ENCODE data around the gene DLK2.
"Not testable (repeated sequence)": the region's sequence is repeated elsewhere in the genome, so short reads cannot be mapped to it uniquely, and the experiment has no call there.

DNA sequence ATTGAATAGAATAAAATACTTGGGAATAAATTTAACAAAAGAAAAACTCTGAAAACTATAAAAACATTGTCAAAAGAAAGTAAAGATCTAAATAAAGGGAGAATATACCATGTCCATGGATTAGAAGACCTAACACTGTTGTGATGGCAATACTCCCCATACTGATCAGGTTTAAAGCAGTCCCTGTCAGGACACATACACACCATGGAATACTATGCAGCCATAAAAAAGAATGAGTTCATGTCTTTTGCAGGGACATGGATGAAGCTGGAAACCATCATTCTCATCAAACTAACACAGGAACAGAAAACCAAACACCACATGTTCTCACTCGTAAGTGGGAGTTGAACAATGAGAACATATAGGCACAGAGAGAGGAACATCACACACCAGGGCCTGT lies 44.6 kb downstream of the DLK2 start:
- TF ChIP-seq, protein P1, sequence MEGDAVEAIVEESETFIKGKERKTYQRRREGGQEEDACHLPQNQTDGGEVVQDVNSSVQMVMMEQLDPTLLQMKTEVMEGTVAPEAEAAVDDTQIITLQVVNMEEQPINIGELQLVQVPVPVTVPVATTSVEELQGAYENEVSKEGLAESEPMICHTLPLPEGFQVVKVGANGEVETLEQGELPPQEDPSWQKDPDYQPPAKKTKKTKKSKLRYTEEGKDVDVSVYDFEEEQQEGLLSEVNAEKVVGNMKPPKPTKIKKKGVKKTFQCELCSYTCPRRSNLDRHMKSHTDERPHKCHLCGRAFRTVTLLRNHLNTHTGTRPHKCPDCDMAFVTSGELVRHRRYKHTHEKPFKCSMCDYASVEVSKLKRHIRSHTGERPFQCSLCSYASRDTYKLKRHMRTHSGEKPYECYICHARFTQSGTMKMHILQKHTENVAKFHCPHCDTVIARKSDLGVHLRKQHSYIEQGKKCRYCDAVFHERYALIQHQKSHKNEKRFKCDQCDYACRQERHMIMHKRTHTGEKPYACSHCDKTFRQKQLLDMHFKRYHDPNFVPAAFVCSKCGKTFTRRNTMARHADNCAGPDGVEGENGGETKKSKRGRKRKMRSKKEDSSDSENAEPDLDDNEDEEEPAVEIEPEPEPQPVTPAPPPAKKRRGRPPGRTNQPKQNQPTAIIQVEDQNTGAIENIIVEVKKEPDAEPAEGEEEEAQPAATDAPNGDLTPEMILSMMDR (conservative IDR thresholded peaks at IDR 0.05; ENCODE audit: low read length) = not testable (repeated sequence)
- TF ChIP-seq EZH2phosphoT487 (IDR thresholded peaks at IDR 0.05; ENCODE audit: borderline replicate concordance, low read depth, low read length) = not testable (repeated sequence)

Measured in OCI-LY7 (cell line).